ENCODE data around the gene DLL3.

Gene DLL3

DNA sequence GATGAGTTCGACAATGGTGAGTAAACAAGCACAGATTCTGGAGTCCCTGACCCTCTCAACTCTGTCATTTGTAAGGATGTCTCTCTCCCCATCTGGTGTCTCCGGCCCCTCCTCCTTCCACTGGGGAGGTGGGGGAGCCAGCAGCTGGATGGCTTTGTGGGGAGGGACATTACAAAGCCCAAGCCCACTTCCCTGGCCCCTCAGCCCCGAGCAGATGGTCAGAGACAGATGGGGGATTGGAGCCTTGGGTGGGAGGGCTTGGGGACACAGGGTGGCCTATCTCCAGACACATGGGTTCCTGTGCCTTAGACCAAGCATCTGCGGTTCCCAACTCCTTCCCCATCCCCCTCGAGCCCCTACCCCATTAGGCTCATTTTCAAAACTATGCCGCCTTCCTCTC, 15.6 kb upstream of the DLL3 start:
- FAIRE-seq: no peak

DNA sequence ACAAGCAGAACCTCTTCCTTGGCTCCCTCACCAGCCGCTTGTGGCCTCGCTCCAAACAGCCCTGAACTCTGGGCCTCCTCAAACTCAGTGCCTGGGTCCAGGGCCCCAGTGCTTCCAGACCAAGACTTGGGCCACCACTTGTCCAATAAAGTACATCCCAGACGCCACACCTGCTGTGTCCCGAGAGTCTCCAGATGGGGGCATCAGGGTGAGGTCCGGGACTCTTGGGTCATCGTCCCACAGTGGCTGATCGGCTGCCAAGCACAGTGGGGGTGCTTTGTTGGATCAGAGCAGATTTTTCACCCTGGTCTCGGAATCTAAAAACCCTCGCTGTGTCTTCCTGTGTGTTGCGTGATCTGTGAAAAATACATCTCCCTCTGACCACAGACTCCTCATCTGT, 9.0 kb upstream of the DLL3 start:
- FAIRE-seq: no peak

DNA sequence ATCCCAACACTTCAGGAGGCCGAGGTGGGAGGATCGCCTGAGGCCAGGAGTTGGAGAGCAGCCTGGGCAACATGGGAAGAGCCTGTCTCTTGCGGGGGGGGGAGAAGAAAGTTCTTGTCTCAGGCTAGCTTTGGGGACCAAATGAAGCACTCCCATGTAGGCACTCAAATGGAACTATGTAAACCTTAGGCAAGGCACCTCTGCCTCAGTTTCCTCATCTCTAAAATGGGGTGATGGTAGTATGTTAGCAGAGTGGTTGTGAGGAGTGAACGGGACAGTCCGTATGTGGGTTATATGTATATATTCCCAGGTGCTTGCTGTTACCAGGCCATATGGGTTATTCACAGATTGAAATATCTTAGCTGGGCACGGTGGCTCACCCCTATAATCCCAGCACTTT, 6.5 kb upstream of the DLL3 start:
- FAIRE-seq: no peak

DNA sequence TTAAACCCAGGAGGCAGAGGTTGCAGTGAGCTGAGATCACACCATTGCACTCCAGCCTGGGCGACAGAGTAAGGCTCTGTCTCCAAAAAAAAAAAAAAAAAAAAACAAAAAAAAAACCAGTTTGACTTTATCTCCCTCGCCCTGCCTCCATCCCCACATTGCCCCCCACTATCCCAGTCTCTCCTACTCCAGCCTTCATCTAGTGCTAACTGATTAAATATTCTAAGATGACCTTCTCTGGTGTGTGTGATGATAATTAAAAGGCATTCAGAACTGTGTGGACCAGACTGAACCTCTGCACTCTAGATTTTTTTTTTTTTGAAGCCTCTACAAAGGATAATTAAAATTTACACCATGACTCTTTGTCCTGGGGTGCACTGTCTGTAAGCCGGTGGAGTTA, 6.0 kb upstream of the DLL3 start:
- FAIRE-seq: no peak

DNA sequence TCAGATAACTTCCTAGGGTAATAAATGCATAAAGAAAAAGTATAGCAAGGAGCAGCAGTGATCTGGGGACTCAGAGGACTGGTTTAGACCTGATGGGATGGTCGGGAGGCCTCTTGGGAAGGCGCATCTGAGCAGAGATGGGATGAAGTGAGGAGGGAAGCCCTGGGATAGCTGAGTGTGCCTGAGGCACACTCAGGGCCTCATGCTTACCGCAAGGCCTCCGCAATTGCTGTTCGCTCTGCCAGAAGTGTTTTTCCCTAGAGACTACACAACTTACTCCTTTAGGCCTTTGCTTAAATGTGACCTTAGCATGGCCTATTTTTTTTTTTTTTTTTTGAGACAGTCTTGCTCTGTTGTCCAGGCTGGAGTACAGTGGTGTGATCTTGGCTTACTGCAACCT, 4.1 kb upstream of the DLL3 start:
- FAIRE-seq: no peak

DNA sequence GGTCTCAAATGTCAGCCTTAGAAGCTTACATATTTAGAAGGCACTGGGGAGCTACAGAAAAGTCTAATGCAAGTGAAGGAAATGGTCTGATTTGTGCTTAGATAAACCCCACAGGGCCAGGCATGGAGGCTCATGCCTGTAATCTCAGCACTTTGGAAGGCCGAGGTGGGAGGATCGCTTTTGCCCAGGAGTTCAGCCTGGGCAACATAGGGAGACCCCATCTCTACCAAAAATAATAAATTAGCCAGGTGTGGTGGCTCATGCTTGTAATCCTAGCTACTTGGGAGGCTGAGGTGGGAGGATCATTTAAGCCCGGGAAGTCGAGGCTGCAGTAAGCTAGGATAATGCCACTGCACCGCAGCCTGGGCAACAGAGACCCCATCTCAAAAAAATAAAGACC, 2.7 kb upstream of the DLL3 start:
- FAIRE-seq: no peak

DNA sequence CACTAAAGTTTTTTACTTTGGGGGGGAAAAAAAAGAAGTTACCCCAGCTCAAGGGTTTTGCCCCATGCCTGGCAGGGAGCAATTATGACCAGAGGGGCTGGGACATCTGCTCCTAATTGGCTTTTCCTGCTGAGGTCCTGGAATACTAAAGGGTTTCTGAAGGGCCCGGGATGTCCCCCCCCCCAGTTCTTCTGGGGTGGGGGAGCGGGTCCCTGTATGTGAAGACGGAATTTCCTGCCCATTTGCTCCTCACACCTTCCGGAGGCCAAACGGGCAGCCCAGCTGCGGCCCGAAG, 1.1 kb upstream of the DLL3 start:
- no peak for FAIRE-seq

DNA sequence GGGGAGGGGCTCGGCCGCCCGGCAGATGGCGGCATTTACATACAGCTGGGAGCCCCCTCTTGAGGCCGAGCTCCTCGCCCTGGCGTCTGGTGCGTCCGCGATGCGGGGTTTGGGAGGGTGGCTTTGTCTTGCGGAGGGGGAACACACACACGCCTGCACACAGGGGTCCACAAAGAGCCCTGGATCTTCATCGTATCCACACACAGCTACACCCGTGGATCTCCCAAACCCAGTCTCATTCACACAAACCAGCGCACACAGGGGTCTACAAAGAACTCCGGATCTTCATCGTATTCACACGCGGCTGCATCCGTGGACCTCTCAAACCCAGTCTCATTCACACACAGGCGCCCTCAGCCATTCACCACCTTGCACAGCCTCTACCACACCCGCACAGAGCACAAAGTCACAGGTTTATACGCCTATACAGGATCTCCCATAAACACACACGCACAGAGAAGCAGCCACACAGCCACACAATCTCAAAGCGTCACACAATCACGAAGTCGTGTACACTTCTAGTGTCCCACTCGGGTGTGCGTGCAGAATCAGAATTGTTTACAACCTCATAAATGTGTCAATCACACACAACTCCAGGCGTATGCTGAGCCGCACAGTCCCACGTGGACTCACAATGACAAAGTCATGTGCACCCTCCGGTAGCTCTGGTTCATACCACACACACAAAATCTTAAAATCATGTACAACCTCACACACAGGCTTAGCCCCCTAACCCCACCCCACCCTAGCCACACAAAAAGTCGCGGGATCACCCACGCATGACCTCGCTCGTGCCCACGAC, 550 bp upstream of the DLL3 start:
- no peak for FAIRE-seq

DNA sequence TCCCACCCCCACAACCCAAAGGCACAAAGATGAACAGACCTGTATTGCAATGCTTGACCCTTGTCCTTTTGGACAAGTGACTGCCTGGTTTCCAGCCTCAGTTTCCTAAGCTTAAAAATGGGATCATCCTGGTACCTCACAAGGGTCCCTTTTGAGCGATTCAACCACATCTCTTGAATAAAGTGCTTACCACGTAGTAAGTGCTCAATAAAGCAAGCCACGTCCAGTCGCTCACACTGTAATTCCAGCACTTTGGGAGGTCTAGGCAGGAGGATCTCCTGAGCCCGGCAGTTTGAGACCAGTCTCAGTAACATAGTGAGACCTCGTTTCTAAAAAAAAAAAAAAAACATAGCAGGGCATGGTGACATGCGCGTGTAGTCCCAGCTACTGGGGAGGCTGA, 1.2 kb downstream of the DLL3 start:
- no peak for FAIRE-seq

DNA sequence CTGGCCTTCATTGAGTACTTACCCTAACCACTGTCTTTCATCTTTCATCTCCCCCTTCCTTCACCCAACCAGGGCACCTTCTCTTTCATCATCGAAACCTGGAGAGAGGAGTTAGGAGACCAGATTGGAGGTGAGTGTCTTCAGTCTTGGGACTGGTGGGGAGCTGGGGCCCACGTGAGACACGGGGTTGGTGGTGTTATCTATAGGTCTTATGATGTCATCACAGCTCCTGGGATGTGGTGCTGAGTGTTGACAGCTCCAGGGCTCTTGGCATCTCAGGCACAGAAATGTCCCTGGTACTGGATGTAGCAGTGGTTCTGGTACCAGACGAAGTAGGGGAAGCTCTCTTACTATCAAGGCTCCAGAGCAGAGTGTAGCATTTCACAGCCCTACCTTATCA, 1.8 kb downstream of the DLL3 start:
- FAIRE-seq: no peak

DNA sequence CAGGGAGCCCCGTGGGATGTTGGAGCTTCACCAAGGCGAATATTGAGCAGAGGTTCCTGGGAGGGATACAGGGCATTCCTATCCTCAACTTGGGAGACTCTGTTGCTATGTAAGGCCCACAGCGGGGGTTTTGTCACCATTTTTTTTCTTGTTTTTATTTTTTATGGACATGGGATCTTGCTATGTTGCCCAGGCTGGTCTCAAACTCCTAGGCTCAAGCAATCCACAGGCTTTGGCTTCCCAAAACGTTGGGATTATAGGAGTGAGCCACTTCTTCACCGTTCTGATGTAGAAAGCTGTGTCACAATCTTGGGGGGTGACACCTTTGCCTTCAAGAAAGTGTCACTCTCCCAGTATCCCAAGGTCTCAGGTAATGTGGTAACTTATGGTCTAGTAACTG, 2.6 kb downstream of the DLL3 start:
- FAIRE-seq: no peak

DNA sequence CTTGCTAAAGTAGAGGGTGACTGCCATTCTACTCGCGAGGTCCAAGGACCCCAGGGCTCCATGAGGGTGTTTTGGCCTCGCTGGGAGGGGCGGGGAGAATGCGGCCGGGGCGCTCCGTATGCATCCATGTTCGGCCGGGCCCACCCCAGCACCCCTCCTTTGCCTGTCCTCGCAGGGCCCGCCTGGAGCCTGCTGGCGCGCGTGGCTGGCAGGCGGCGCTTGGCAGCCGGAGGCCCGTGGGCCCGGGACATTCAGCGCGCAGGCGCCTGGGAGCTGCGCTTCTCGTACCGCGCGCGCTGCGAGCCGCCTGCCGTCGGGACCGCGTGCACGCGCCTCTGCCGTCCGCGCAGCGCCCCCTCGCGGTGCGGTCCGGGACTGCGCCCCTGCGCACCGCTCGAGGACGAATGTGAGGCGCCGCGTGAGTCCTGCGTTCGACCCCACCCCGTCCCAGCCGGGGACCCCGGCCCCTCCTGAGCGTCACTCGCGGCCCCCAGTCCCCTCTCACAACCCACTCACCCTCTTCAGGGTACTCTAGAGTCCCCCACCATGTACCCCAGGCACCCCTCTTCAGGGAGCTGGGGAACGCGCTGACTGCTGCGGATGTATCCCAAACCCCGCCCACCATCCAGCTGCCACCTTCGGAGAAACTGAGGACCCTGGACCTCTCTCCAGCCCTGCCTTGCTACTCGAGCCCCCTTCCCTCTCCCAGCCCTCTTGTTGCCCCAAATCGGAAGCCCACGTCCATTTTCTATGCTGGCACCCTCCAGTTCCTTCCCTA, 4.1 kb downstream of the DLL3 start:
- FAIRE-seq: no peak

DNA sequence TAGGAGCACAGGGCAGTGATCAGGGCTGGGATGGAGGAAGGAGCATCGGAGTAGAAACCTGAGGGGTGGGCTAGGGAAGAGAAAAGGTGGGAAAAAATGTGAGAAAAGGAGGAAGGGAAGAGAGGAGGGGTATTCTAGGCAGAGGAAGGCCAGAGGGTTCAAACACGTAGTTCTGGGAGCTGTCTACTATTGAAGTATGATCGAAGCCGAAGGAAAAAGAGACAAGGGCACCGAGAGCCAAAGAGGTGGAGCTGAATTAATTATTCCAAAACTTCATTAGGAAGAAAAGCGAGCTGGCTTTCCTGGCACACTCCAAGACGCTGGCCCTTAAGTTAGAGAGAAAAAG, 7.8 kb downstream of the DLL3 start:
- no peak for FAIRE-seq

DNA sequence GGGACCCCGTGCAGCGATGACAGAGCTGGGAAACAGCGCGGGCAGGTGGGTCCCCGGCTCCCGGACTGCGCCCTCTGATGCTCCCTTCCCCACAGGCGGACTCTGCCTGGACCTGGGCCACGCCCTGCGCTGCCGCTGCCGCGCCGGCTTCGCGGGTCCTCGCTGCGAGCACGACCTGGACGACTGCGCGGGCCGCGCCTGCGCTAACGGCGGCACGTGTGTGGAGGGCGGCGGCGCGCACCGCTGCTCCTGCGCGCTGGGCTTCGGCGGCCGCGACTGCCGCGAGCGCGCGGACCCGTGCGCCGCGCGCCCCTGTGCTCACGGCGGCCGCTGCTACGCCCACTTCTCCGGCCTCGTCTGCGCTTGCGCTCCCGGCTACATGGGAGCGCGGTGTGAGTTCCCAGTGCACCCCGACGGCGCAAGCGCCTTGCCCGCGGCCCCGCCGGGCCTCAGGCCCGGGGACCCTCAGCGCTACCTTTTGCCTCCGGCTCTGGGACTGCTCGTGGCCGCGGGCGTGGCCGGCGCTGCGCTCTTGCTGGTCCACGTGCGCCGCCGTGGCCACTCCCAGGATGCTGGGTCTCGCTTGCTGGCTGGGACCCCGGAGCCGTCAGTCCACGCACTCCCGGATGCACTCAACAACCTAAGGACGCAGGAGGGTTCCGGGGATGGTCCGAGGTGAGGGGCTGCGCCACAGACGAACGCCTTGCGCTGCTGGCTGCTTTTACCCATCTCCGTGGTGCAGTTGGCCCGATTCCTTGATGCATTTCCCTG, 8.4 kb downstream of the DLL3 start:
- FAIRE-seq: no peak

DNA sequence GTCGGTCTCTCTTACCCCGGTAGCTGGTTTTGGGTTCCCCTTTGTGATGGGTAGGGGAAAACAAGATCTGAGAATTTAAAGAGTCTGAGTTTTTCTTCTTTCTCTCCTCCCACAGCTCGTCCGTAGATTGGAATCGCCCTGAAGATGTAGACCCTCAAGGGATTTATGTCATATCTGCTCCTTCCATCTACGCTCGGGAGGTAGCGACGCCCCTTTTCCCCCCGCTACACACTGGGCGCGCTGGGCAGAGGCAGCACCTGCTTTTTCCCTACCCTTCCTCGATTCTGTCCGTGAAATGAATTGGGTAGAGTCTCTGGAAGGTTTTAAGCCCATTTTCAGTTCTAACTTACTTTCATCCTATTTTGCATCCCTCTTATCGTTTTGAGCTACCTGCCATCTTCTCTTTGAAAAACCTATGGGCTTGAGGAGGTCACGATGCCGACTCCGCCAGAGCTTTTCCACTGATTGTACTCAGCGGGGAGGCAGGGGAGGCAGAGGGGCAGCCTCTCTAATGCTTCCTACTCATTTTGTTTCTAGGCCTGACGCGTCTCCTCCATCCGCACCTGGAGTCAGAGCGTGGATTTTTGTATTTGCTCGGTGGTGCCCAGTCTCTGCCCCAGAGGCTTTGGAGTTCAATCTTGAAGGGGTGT, 9.1 kb downstream of the DLL3 start:
- no peak for FAIRE-seq

DNA sequence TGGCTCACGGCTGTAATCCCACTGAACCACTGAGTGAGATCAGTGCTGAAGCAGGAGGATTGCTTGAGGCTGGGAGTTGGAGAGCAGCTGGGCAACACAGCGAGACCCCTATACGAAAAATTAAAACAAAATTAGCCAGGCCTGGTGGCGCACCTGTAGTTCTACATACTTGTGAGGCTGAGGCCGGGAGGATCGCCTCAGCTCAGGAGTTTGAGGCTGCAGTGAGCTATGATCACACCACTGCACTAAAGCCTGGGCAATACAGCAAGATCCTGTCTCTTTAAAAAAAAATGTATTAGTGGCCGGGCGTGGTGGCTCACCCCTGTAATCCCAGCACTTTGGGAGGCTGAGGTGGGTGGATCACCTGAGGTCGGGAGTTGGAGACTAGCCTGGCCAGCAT, 9.9 kb downstream of the DLL3 start:
- FAIRE-seq: no peak

DNA sequence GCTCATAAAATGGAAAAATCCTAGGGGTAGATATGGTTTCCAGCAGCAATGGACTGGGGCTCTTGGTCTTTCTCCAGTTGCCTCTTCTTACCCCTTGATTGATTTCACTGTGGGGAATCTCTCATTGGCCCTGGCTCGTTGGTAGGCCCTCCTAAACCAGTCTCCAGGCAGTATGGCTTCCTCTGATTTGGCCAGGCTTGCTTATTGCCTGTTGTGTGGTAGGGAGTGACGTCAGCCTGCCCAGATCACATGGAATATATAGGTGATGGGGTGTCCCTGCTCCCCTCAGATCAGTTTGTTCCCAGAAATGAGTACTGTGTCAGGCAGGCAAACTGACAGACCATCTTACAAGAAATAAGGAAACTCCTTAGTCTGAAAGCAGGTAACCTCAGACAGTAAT, 10.5 kb downstream of the DLL3 start:
- FAIRE-seq: no peak

DNA sequence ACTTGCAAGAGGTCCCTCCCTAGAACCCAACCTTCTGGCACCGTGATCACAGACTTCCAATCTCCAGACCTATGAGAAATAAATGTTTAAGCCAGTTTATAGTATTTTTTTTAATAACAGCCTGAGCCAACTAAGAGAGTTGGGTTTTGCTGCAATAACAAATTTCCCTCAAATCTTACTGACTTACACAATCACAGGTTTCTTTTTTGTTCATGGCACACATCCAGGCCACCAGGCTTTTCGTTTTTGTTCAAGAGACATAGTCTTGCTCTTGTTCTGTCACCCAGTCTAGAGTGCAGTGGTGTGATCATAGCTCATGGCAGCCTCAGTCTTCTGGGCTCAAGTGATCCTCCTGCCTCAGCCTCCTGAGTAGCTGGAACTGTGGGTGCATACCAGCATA, 14.2 kb downstream of the DLL3 start:
- FAIRE-seq: no peak

DNA sequence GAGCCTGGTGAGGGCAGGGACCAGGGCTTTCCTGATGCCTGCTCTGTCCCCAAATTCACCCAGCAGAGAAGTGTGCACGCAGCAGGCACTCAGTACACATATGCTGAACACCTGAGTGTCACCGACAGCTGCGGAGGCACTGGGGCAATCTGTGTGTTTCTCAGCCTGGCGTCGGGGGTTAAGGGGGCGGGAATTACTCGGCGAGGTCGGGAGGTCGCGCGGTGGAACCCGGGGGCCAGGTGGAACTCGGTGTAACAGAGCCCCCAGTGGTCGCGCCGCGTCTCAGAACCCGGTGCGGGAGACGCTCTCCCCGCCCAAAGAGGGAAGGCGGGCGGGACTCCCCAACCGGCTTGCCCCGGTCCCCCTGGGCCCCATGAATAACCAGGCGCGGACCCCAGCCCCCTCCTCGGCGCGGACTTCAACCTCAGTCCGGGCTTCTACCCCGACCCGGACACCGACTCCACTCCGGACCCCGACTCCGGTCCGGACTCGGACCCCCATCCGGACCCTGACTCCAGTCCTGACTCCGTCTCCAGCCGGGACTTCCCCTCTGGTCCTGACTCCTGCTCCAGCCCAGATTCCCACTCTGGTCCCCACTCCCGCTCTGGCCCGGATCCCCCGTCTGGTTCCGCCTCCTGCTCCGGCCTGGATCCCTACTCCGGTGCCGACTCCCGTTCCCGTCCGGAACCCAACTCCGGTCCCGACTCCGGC, 16.2 kb downstream of the DLL3 start, which contains the start of gene SELENOV:
Gene SELENOV, plus strand, starts transcription at position 300 of the 711 bp plus-strand sequence. Its CDS starts 74 bp downstream, at position 374.
- FAIRE-seq: no peak

DNA sequence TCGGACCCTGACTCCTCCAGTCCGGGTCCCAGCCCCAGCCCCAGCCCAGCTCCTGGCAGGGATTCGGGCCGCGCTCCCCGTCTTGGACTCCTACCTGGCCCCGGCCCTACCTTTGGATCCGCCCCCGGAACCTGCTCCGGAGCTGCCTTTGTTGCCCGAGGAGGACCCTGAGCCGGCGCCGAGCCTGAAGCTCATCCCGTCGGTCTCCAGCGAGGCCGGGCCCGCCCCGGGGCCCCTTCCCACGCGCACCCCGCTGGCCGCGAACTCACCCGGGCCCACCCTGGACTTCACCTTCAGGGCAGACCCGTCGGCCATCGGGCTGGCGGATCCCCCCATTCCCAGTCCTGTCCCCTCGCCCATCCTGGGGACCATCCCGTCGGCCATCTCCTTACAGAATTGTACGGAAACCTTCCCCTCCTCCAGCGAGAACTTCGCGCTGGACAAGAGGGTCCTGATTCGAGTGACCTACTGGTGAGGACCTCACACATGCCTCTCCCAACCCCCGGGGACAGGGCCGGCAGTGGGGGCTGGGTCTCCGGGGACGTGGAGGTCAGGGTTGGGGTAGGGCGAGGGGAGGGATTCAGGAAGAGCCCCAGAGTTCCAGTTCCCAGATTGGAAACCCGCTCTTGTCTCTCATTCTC, 16.9 kb downstream of the DLL3 start:
- no peak for FAIRE-seq

DNA sequence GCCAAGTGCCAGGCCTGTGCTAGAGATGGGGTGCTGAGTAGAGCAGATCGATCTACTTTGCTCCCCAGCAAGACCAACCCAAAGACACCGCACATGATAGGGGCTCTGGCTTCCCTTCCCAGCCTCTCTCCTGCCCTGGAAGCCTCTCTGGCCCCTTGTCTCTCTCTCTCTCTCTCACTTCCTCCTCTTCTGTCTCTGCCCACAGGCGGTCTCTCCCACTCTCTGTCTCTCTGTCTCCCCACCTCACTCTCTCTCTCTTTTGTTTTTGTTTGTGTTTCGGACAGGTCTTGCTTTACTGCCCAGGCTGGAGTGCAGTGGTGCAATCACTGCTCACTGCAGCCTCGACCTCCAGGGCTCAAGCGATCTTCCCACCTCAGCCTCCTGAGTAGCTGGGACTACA, 17.5 kb downstream of the DLL3 start:
- no peak for FAIRE-seq

DNA sequence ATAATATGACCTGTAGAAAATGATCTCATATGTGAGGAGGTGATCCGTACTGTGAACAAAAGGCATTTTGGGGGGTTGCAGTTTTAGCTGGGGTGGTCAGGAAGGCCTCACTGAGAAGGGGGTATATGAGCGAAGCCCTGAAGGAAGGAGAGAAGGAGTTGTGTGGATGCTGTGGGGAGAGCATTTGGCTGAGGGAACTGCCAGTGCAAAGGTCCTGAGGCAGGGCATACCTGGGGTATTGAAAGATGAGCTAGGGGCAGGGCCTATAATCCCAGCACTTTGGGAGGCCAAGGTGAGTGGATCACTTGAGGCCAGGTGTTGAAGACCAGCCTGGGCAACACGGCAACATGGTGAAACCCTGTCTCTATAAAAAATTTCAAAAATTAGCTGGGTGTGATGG, 18.7 kb downstream of the DLL3 start:
- no peak for FAIRE-seq
